Activated CD8-positive, alpha-beta memory T cell treated with anti-CD3 and anti-CD28 coated beads, Interleukin-2, amount 10 ng/mL, durations not matched to agents 7 days and 5 days (primary cell): ENCODE results near the gene ISLR. TPM values are rescaled to one million over a fixed set of nuclear protein-coding genes. Genes with fewer than 3 reads are reported as not detected.

Experiments used
- ATAC-seq: fragments of 150-1000 bp; cut with Tn5 transposase; one replicate; pipeline ENCODE4 v1.10.0; 2021; ENCODE audit warnings: moderate library complexity
- CTCF ChIA-PET: fragments of 350-600 bp; sonication (Branson Sonifier 250); formaldehyde crosslinking; loops from one replicate; lab custom pipeline; 2021; ENCODE audit warnings: antibody characterized with exemption; lab: Charles Lee
- DNase-seq: peaks from one replicate; pipeline ENCODE4 v3.0.0-alpha.2; 2020
- H3K27ac Mint-ChIP-seq: one replicate; pipeline ENCODE4 v1.8.0; 2021; ENCODE audit warnings: mild to moderate bottlenecking, mixed read lengths
- H3K27me3 Mint-ChIP-seq: one replicate; pipeline ENCODE4 v1.8.0; 2021; ENCODE audit warnings: mixed read lengths
- H3K36me3 Mint-ChIP-seq: one replicate; pipeline ENCODE4 v1.8.0; 2021; ENCODE audit warnings: mild to moderate bottlenecking, mixed read lengths
- H3K4me1 Mint-ChIP-seq: one replicate; pipeline ENCODE4 v1.8.0; 2021; ENCODE audit warnings: mixed read lengths
- H3K4me3 Mint-ChIP-seq: one replicate; pipeline ENCODE4 v1.8.0; 2021; ENCODE audit warnings: mild to moderate bottlenecking, moderate library complexity, mixed read lengths
- H3K9me3 Mint-ChIP-seq: one replicate; pipeline ENCODE4 v1.8.0; 2022; ENCODE audit warnings: low read depth, mixed read lengths
- total RNA-seq, 2 experiments: library from RNA; stranded (reverse); gene quantifications; one replicate each; pipeline ENCODE4 v1.2.3, GENCODE V29; 2021

Gene ISLR
- total RNA-seq, 2 experiments from 2014 or later, result not detected

DNA sequence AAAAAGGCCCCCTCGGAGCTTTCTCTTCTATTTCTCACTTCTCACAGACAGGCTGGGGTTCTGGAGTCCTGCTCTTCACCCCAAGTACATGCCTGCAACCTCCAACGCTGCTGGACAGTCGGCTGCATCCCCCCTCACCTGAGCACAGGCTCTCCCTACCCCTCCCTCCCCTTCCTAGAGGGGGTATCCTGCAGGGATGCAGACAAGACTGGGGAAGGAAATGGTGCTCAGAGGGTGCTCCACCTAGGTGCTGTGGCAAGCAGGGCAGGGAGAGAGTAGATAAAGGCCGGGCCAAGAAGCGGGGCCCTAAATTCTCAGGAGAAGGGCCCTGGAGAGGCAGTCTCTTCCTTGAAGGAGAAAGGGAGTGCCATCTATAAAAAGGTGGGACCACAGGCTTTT, 36.0 kb downstream of the ISLR start:
- no peaks in the 10 kb centered on the region for H3K9me3 Mint-ChIP-seq

DNA sequence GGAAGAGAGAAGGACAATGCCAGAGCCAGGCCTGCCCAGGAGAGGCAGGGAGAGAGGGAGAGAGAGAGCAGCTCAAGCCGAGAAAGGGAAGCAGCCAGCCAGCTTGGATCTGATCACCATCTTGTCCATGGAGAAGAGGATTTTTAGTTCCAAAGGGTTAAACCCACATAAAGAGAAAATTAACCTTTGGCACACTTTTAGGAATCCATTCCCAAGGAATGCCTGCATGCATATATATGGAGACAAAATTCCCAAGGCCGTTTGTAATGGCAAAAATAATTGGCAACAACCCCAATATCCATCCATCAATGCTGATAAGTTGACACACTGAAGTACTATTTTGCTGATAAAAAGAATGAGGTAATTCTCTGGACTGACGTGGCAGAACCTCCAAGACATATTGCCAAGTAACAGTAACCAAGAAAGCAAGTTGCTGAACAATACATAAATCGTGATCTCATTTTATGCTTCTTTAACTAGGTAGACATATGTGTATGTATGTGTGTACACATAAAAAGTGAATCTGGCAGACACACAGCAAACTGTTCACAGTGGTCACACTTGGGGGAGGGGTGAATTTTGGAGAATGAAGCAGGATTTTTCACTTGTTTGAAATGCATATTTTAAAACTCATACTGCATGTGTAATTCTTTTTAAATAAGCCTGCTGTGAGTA, 36.6 kb downstream of the ISLR start:
- H3K4me3 Mint-ChIP-seq, result no peak overlapping the region
- H3K4me1 Mint-ChIP-seq, result no peaks in the 10 kb centered on the region
- no peaks in the 10 kb centered on the region for H3K9me3 Mint-ChIP-seq
- no peak overlapping the region for H3K27ac Mint-ChIP-seq
- peaks cover 42% of the 10 kb centered on the region for H3K27me3 Mint-ChIP-seq
- H3K36me3 Mint-ChIP-seq, result no peaks in the 10 kb centered on the region
- no peak for DNase-seq
- CTCF ChIA-PET, result no interaction called here
- no peak for ATAC-seq

More for the DNA sequence above, 36.0 kb downstream of the ISLR start:
- ATAC-seq (no peak), DNase-seq (no peak)
- no peak overlapping the region for H3K4me3 Mint-ChIP-seq
- H3K36me3 Mint-ChIP-seq, result no peaks in the 10 kb centered on the region
- H3K27ac Mint-ChIP-seq, result no peak overlapping the region
- CTCF ChIA-PET, result no interaction called here
- peaks cover 36% of the 10 kb centered on the region for H3K27me3 Mint-ChIP-seq
- no peaks in the 10 kb centered on the region for H3K4me1 Mint-ChIP-seq

DNA sequence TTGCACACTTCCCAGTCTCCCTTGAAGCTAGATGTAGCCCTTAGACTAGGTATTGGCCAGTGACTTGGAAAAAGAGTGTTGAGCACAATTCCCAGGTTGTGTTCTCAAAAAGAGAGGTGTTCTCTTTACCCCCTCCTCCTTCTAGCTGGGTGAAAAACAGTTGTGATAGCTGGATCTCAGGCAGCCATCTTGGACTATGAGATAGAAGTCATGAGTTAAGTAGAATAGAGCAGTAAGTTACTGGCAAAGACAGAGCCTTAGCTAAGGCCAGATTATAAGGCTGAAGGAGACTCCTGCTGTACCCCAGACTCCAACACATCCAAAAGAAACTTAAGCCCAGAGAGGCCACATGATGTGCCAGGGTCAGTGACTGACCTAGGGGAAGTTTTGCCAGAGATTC, 37.2 kb downstream of the ISLR start:
- H3K4me1 Mint-ChIP-seq, result no peaks in the 10 kb centered on the region

DNA sequence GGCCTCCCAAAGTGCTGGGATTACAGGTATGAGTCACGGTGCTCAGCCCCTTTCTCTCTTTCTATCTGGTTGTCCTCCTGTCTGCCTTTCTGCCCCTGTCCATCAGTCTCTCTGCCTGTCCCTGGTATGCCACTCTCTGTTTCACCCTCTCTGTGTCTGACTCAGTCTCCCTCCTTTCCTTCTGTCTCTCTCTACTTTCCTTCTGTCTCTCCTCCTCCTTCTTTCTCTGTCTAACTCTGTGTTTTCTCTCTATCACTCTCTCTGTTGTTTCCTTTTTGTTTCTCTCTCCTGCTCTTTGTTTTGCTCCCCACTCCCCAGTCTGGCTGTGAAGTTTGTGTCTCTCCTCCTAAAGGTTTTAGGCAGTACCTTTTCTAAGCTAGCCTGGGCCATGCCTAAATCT, 38.1 kb downstream of the ISLR start:
- Mint-ChIP-seq H3K4me3 (no peak overlapping the region), H3K9me3 (no peaks in the 10 kb centered on the region)

More for the DNA sequence above, 37.2 kb downstream of the ISLR start:
- no peaks in the 10 kb centered on the region for H3K9me3 Mint-ChIP-seq
- CTCF ChIA-PET, result no interaction called here
- H3K4me3 Mint-ChIP-seq, result no peak overlapping the region
- ATAC-seq (no peak), DNase-seq (no peak)
- no peaks in the 10 kb centered on the region for H3K36me3 Mint-ChIP-seq
- H3K27me3 Mint-ChIP-seq, result peaks cover 46% of the 10 kb centered on the region
- no peak overlapping the region for H3K27ac Mint-ChIP-seq

DNA sequence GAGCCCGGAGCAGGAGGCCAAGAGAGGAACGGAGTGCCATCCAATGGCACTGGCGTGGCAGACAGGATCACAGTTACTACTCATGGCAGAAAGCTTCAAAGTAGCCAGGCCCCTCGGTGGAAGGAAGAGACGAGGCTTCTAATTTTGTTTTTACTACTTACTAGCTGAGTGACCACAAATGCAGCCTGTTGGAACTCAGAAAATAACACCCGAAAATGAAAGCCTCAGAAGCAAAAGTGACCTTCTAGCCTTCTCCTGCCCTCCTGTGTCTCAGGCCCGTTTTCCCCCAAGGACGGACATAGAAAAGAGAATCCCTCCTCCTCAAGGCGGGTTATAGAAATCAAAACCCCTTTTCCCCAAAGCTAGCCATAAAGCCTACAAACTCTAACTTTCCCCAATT, 39.0 kb downstream of the ISLR start:
- ATAC-seq (no peak), DNase-seq (no peak)
- no peak overlapping the region for H3K4me3 Mint-ChIP-seq
- no peaks in the 10 kb centered on the region for H3K9me3 Mint-ChIP-seq
- CTCF ChIA-PET, result no interaction called here
- H3K27ac Mint-ChIP-seq, result no peak overlapping the region
- H3K27me3 Mint-ChIP-seq, result peaks cover 36% of the 10 kb centered on the region
- no peaks in the 10 kb centered on the region for H3K4me1 Mint-ChIP-seq
- no peaks in the 10 kb centered on the region for H3K36me3 Mint-ChIP-seq

More for the DNA sequence above, 38.1 kb downstream of the ISLR start:
- ATAC-seq (no peak), DNase-seq (no peak)
- no peaks in the 10 kb centered on the region for H3K4me1 Mint-ChIP-seq
- peaks cover 40% of the 10 kb centered on the region for H3K27me3 Mint-ChIP-seq
- no peaks in the 10 kb centered on the region for H3K36me3 Mint-ChIP-seq
- H3K27ac Mint-ChIP-seq, result no peak overlapping the region
- CTCF ChIA-PET, result no interaction called here

DNA sequence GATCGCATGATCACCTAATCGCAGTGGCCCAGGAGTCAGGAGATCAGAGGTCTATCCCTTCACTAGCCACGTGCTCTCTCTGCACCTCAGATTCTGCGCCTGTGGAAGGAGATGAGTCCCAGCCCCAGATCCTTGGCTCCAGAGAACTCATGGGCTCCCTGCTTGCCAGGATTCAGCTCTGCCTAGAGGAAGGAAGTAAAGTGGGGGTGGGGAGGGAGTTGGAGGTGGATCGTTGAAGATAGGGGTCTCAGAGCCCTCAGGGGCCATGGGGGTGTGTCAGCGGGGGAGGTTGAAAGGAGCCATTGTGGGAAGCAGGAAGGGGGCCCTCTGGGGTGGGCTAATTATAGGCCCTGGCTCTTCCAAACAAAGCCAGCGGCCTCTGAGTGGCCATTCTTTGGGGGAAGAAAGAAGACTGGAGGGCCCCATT, 40.4 kb downstream of the ISLR start:
- Mint-ChIP-seq H3K4me1 (no peaks in the 10 kb centered on the region), H3K9me3 (no peaks in the 10 kb centered on the region), H3K4me3 (no peak overlapping the region), H3K27me3 (peaks cover 26% of the 10 kb centered on the region), H3K36me3 (no peaks in the 10 kb centered on the region), H3K27ac (no peak overlapping the region)
- ATAC-seq (no peak), DNase-seq (no peak)
- CTCF ChIA-PET, result no interaction called here

DNA sequence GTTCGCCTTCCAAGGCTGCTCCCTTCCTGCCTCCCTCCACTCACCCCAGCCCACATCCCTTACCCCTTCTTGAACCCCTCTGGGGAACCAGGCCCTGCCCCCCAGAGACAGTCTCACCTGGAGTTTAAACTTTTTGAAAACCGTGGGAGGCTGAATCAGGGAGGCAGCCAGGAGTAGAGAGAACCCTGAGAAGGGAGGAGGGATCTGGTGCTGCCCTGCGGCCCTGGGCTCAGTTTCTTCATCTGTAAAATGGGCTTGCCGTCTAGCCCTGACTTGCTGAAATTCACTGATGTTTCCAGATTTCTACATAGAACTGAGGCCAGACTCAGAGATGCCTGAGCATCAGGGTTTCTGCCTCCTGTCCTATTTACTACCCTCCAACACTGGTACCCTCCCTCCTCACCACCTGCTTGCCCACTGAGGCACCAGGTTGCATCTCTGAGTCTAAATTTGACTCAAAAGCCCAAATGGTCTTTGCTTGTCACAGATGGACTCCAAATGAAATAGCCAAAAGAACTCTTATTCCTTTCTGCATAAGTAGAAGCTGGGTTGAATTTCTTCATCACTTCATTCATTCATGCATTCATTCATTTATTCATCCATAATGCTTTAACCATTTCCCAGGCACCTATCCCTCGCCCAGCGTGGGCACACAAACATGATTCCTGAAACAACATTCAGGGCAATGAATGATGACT, 41.0 kb downstream of the ISLR start:
- CTCF ChIA-PET, result no interaction called here
- Mint-ChIP-seq H3K9me3 (no peaks in the 10 kb centered on the region), H3K4me3 (no peak overlapping the region), H3K27me3 (peaks cover 25% of the 10 kb centered on the region), H3K4me1 (no peaks in the 10 kb centered on the region), H3K27ac (no peak overlapping the region), H3K36me3 (no peaks in the 10 kb centered on the region)
- DNase-seq, result no peak
- ATAC-seq, result no peak

DNA sequence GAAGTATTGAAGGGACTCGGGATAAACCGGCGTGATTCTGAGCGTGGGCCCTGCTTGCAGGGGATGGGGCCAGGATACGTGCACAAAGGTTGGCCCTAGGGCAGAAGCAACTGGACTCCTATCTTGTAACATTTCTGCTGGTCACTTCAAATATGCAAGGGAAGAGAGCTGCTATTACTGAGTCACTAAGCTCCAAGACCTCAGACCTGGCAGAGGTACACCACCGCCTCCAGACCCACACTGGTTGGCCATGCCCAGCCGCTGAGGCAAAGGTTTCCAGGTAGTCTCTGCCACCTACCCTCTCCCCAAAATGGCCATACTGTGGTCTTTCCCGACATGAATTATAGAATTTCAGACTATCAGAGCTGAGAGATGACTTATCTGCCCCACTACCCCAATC, 42.4 kb downstream of the ISLR start:
- H3K4me1 Mint-ChIP-seq, result no peaks in the 10 kb centered on the region
- no peaks in the 10 kb centered on the region for H3K9me3 Mint-ChIP-seq
- ATAC-seq (no peak), DNase-seq (no peak)
- no peaks in the 10 kb centered on the region for H3K36me3 Mint-ChIP-seq
- no peak overlapping the region for H3K27ac Mint-ChIP-seq
- no peak overlapping the region for H3K4me3 Mint-ChIP-seq
- peaks cover 24% of the 10 kb centered on the region for H3K27me3 Mint-ChIP-seq
- CTCF ChIA-PET, result no interaction called here

DNA sequence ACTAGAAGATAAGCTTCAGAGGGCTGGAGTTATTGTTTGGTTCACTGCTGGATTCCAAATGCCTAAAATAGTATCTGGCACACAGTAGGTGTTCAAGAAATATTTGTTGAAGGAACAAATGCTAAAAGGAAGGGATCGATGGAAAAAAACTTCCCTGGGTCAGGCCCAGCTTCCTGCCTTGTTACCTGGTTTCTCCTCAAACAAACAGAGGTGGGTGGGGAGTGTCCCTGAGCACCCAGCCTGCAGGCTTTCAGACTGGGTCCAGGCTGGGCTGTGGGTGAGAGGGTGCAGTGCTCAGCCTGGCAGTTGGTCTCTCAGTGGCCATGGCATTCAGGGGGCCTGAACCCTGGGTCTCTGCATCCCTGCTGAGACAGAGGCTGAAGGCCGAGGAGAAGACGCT, 43.4 kb downstream of the ISLR start:
- Mint-ChIP-seq H3K4me1 (no peaks in the 10 kb centered on the region), H3K27me3 (peaks cover 30% of the 10 kb centered on the region), H3K4me3 (no peak overlapping the region), H3K36me3 (no peaks in the 10 kb centered on the region), H3K27ac (no peak overlapping the region), H3K9me3 (no peaks in the 10 kb centered on the region)
- ATAC-seq, result no peak
- CTCF ChIA-PET, result no interaction called here
- no peak for DNase-seq

DNA sequence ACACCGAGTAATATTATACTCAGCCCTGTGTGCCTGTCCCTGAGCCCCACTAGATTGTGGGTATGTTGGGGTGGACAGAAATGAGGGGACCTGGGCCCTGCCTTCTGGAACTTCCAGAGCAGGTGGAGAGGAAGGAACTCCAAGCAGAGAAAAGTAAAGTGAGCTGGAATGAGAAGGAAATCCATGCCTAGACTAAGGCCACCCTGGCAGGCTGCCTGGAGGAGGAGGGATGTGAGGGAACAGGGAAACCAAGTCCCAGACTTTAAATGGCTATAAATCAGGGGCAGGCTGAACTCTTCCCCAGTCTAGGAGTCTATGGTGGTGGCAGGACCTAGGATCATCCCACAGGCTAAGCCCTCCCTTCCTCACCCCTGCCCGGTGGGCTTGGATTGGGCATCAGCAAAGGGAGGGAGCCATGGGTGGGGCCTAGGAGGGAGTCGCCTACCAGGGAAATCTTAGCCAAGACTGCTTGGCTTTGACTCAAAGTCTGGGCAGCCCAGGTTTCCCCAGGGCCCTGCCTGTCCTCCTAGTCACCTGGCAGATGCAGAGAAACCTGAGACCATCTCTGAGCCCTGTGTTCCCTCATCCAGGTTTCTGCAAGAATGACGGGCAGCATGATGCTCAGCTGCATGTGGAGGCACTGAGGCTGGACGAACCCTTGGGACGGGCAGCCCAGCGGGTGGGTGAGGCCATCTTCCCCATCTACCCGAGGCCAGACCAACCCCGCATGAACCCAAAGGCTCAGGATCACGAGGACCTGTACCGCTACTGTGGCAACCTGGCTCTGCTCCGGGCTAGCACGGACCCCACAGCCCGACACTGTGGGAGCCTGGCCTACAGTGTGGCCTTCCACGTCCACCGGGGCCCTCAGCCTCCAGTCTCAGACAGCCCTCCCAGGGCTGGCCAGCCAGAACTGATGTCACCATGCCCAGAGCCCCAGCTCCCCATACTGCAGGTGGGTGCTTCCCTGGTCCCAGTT, 44.7 kb downstream of the ISLR start:
- Mint-ChIP-seq H3K4me1 (no peaks in the 10 kb centered on the region), H3K36me3 (no peaks in the 10 kb centered on the region), H3K27ac (no peak overlapping the region), H3K27me3 (peaks cover 40% of the 10 kb centered on the region), H3K4me3 (no peak overlapping the region), H3K9me3 (no peaks in the 10 kb centered on the region)
- DNase-seq (no peak), ATAC-seq (no peak)
- CTCF ChIA-PET, result no interaction called here

DNA sequence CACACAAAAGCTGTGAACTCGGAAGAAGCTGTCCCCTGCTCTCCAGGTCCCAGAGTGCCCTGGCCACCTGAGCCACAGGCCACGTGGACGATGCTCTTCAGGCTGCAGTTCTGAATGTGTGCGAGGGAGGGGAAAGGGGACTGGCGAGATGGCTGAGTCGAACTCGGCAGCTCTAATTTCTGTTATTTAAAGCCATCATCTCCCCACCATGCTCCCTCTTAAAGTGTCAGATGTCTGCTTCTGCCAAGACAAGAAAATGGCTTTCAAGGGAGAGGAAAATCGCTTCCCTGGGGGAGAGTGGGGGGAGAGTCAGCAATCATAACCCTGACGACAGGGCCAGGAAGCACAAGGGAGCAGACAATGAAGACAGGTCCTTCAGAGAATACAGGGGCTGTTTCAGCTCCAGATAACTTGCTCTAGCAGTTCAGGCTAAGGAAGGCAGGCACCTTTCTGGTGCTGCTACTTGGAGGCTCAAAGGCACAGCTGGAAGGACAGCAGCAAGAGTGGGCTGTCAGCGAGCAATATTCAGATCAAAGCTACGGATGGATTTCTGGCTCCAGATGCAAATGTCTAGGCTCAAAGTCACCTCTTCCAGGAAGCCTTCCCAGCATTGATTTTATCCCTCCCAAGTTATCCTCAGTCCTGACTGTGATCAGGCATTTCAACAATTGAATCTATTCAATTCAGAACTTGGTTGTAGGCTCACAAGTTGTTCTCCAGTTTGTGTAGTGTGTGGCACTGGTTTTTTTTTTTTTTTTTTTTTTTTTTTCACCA, 47.2 kb downstream of the ISLR start:
- no peak overlapping the region for H3K27ac Mint-ChIP-seq

DNA sequence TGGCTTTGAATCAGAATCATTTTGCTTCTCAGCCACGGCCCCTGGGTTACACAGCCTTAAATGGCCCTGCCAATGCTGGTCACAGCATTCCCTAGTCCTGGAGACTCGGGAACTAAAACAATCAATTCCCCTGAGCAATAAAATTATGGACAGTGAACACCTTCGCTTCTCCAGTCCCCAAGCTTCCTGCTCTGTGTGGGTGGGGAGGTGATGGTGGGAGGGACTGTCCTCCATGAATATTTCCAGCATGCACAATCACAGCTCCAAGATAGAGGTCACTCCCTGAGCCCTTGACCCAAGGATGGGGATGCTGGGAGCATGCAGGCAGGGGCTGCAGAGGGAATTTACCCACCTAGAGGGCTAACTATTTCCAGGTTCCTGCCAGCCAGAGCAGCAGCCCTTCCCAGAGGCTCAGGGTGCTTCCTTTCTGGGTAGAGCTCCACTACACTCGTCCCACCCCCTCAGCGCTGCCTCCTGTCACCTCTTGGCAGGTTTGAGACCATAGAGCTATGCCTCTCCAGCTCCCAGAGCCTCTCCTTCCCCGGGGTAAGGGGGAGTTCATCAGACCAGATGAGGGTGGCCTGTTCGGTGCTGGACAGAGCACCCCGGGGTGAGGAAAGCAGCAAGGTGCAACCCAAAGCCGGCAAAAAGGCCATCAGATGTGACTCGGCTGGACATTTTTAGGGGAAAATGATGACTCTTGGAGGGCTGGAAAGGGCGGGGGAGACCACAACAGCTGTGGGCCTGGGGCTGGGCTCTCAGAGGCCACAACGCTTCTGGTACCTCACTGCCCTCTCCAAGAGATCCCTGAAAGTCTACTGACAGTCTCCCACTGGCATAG, 48.1 kb downstream of the ISLR start:
- DNase-seq (no peak), ATAC-seq (no peak)
- H3K4me3 Mint-ChIP-seq, result no peak overlapping the region
- CTCF ChIA-PET, result interaction anchor here (0.7 kb wide), 1 partner anchor 503 kb away, joined by 5 read pairs; the partner anchor contains the start of gene CYP1A1
- no peak overlapping the region for H3K27ac Mint-ChIP-seq
- no peaks in the 10 kb centered on the region for H3K4me1 Mint-ChIP-seq
- H3K36me3 Mint-ChIP-seq, result no peaks in the 10 kb centered on the region
- H3K27me3 Mint-ChIP-seq, result peaks cover 46% of the 10 kb centered on the region
- H3K9me3 Mint-ChIP-seq, result no peaks in the 10 kb centered on the region

More for the DNA sequence above, 47.2 kb downstream of the ISLR start:
- peaks cover 40% of the 10 kb centered on the region for H3K27me3 Mint-ChIP-seq
- H3K36me3 Mint-ChIP-seq, result no peaks in the 10 kb centered on the region
- H3K4me3 Mint-ChIP-seq, result no peak overlapping the region
- CTCF ChIA-PET, result interaction anchor here (0.7 to 1.0 kb wide), 2 partner anchors 100 to 504 kb away, joined by 3 to 5 read pairs; partner anchors contain the start of gene CYP1A1
- no peaks in the 10 kb centered on the region for H3K9me3 Mint-ChIP-seq
- ATAC-seq, result no peak
- DNase-seq, result no peak
- no peaks in the 10 kb centered on the region for H3K4me1 Mint-ChIP-seq
